Prostate gland (tissue), 2 donors: ENCODE results near the gene SPSB2. TPM values are rescaled to one million over a fixed set of nuclear protein-coding genes. Genes with fewer than 3 reads are reported as not detected.

ENCODE experiments used
- DNase-seq: peaks from one replicate; pipeline ENCODE4 v3.0.0-alpha.2; 2019; ENCODE audit warnings: low spot score
- H3K27ac ChIP-seq, 2 donors: fragments of 200-600 bp; sonication (generic); 2 replicates each; pipeline ENCODE4 v1.5.1; 2017 to 2019
- H3K27me3 ChIP-seq: fragments of 200-600 bp; sonication (generic); replicated peaks from 2 replicates; pipeline ENCODE4 v1.5.1; 2019; ENCODE audit not compliant: insufficient read depth
- H3K36me3 ChIP-seq, 2 donors: fragments of 200-600 bp; sonication (generic); 1 replicate in 1 of 2; 2 replicates in 1 of 2; pipeline versions ENCODE4 v1.5.1 to v1.8.1; 2017 to 2019
- H3K4me1 ChIP-seq: fragments of 200-600 bp; sonication (generic); replicated peaks from 2 replicates; pipeline ENCODE4 v1.5.1; 2019
- H3K4me3 ChIP-seq, 2 donors: fragments of 200-600 bp; sonication (generic); 2 replicates each; pipeline ENCODE4 v1.5.1; 2017 to 2019
- H3K9me3 ChIP-seq: fragments of 200-600 bp; sonication (generic); 2 replicates; pipeline ENCODE4 v1.5.1; 2017
- CTCF ChIP-seq, 4 experiments: fragments of 200-600 bp in 2 of 4; fragments of 450-650 bp in 2 of 4; sonication (generic) in 2 of 4; IDR thresholded peaks; 1 replicate in 3 of 4; 2 replicates in 1 of 4; pipeline ENCODE4 v1.5.1; 2016 to 2019; ENCODE audit warnings: antibody characterized with exemption in 4 of 4, mild to moderate bottlenecking in 2 of 4, moderate library complexity in 2 of 4
- POLR2A ChIP-seq: fragments of 450-650 bp; IDR thresholded peaks from one replicate; pipeline ENCODE4 v1.6.1; 2016; ENCODE audit warnings: antibody characterized with exemption, mild to moderate bottlenecking
- POLR2AphosphoS5 ChIP-seq: sonication (generic); formaldehyde crosslinking; IDR thresholded peaks from one replicate; pipeline ENCODE4 v1.6.1; 2017; ENCODE audit warnings: antibody characterized with exemption
- WGBS: methylation state at CpG from one replicate; pipeline ENCODE4 v1.1.5; 2018; 5-methylcytosine and 5-hydroxymethylcytosine counted together
- intact Hi-C: fragments of 100-400 bp; cut with DNase I; formaldehyde crosslinking; loops from one replicate; pipeline ENCODE4 v1.14.2; 2022
- total RNA-seq, 2 donors: library from RNA; depleted of rRNA; stranded (reverse); fragments of >200 nt; gene quantifications; one replicate each; pipeline ENCODE4 v1.1.0, GENCODE V29; 2016

The SPSB2 gene
- total RNA-seq, 2 donors from 2014 or later = 12.7 to 23.5 TPM

- intact Hi-C loops = no loop called here
- Histone ChIP-seq H3K4me3 (no peak overlapping the region), H3K36me3 (no peaks in the 10 kb centered on the region), H3K9me3 (no peaks in the 10 kb centered on the region), H3K27me3 (no peaks in the 10 kb centered on the region), H3K4me1 (no peaks in the 10 kb centered on the region), H3K27ac (no peak overlapping the region)
- WGBS = 89% methylated on average over 14 of the region's 14 CpGs
- DNase-seq = no peak
- no peak for TF ChIP-seq POLR2AphosphoS5
- TF ChIP-seq CTCF (IDR thresholded peaks at IDR 0.05) = no peak
- no peak for TF ChIP-seq POLR2A
Measured at GRCh38 chr12:6917491-6918231, 44.6 kb upstream of the SPSB2 start.

- H3K27me3 ChIP-seq = no peaks in the 10 kb centered on the region
- H3K9me3 ChIP-seq = no peaks in the 10 kb centered on the region
- intact Hi-C loops = no loop called here
- H3K27ac ChIP-seq = no peak overlapping the region
- DNase-seq = no peak
- no peaks in the 10 kb centered on the region for H3K36me3 ChIP-seq
- no peak overlapping the region for H3K4me3 ChIP-seq
- TF ChIP-seq POLR2AphosphoS5 (no peak), POLR2A (no peak), CTCF (IDR thresholded peaks at IDR 0.05) (no peak)
- H3K4me1 ChIP-seq = no peaks in the 10 kb centered on the region
- WGBS = 92% methylated on average over 11 of the region's 11 CpGs
Measured at GRCh38 chr12:6916426-6917200, 43.5 kb upstream of the SPSB2 start.

- TF ChIP-seq CTCF (IDR thresholded peaks at IDR 0.05) = no peak
- no peak for TF ChIP-seq POLR2AphosphoS5
- no peak for TF ChIP-seq POLR2A
- intact Hi-C loops = no loop called here
- Histone ChIP-seq H3K27ac (no peak overlapping the region), H3K9me3 (no peaks in the 10 kb centered on the region), H3K27me3 (no peaks in the 10 kb centered on the region), H3K36me3 (no peaks in the 10 kb centered on the region), H3K4me3 (no peak overlapping the region), H3K4me1 (no peaks in the 10 kb centered on the region)
- DNase-seq = no peak
- WGBS = 79% methylated on average over 14 of the region's 14 CpGs
Measured at GRCh38 chr12:6915789-6916285, 42.7 kb upstream of the SPSB2 start.

GRCh38 chr12:6914947-6915788, 42.1 kb upstream of the SPSB2 start:
- H3K27ac ChIP-seq = peak overlapping the region; percentile 53 to 62
- DNase-seq = no peak

More at GRCh38 chr12:6914947-6915788, 42.1 kb upstream of the SPSB2 start:
- Histone ChIP-seq H3K36me3 (no peaks in the 10 kb centered on the region), H3K4me1 (no peaks in the 10 kb centered on the region), H3K27me3 (no peaks in the 10 kb centered on the region), H3K4me3 (peak overlapping the region; percentile 45 to 55), H3K9me3 (no peaks in the 10 kb centered on the region)
- intact Hi-C loops = no loop called here
- WGBS = 22% methylated on average over 29 of the region's 29 CpGs
- no peak for TF ChIP-seq POLR2A
- TF ChIP-seq CTCF (IDR thresholded peaks at IDR 0.05) = no peak
